Activated naive CD4-positive, alpha-beta T cell treated with anti-CD3 and anti-CD28 coated beads, Interleukin-2, amount 50 U/mL, for 24 hours (primary cell): ENCODE results near the gene GRIK2.

Experiments used
- H3K27ac Mint-ChIP-seq: one replicate; pipeline ENCODE4 v1.8.0; 2021; ENCODE audit warnings: mild to moderate bottlenecking, mixed read lengths
- H3K27me3 Mint-ChIP-seq: one replicate; pipeline ENCODE4 v1.8.0; 2021; ENCODE audit warnings: mixed read lengths
- H3K36me3 Mint-ChIP-seq: one replicate; pipeline ENCODE4 v1.8.0; 2021; ENCODE audit warnings: mixed read lengths
- H3K4me1 Mint-ChIP-seq: one replicate; pipeline ENCODE4 v1.8.0; 2021; ENCODE audit warnings: mixed read lengths
- H3K4me3 Mint-ChIP-seq: one replicate; pipeline ENCODE4 v1.8.0; 2021; ENCODE audit warnings: mild to moderate bottlenecking, mixed read lengths
- H3K9me3 Mint-ChIP-seq: one replicate; pipeline ENCODE4 v1.8.0; 2021; ENCODE audit warnings: mixed read lengths

GRIK2 gene

DNA sequence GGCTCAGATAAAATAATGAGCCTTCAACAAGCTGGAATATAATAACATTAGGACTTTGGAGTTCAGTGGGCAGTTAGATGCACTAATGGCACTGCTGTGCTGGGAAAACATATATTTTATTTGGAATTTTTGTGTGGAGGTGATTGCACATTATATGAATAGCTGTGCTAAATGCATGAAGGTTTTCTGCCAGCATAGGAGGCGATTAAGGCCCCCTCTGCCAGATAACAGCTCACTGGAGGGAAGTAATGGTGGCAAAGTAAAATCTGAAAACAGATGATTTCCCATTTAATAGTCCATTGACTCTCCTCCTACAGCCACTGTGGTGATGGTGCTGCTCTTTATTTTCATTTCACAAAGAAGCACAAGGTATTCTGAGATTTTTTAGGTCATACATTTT is 326.0 kb downstream of the GRIK2 start:
- Mint-ChIP-seq H3K4me3 (no peak overlapping the region), H3K4me1 (no peaks in the 10 kb centered on the region), H3K27me3 (no peaks in the 10 kb centered on the region), H3K27ac (no peak overlapping the region), H3K36me3 (no peaks in the 10 kb centered on the region), H3K9me3 (no peaks in the 10 kb centered on the region)

- Mint-ChIP-seq H3K27ac (no peak overlapping the region), H3K4me1 (no peaks in the 10 kb centered on the region), H3K27me3 (no peaks in the 10 kb centered on the region), H3K4me3 (no peak overlapping the region), H3K36me3 (no peaks in the 10 kb centered on the region), H3K9me3 (no peaks in the 10 kb centered on the region)
These were observed 329.0 kb downstream of the GRIK2 start for GRCh38 chr6:101722471-101722870.

DNA sequence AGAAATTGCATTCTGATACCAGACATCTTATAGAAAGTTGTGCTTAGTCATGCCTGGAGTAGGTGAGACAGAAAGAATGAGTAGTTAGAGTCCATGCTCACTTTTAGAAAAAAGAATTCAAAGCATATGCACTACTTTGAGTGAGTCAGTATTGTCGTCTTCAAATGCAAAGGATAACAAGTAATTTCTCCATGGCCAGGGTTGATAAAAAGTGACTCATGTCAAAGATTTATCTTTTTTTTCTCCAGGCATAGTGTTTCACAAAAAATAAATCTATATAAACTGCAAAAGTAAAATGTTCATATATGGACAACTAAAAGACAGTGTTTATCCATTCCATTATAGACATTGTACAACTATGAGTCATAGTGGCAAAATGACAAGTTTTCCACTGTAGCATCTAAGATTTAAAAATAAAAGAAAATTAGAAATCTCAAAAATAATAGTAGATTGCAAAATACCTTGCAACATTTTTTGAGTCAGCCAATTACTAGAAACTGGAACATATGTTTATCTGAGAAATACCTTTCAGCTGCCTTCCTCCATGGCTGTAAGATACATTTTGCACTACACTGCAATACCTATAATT is 329.6 kb downstream of the GRIK2 start:
- Mint-ChIP-seq H3K4me1 (no peaks in the 10 kb centered on the region), H3K4me3 (no peak overlapping the region), H3K9me3 (no peaks in the 10 kb centered on the region), H3K27me3 (no peaks in the 10 kb centered on the region), H3K36me3 (no peaks in the 10 kb centered on the region), H3K27ac (no peak overlapping the region)

DNA sequence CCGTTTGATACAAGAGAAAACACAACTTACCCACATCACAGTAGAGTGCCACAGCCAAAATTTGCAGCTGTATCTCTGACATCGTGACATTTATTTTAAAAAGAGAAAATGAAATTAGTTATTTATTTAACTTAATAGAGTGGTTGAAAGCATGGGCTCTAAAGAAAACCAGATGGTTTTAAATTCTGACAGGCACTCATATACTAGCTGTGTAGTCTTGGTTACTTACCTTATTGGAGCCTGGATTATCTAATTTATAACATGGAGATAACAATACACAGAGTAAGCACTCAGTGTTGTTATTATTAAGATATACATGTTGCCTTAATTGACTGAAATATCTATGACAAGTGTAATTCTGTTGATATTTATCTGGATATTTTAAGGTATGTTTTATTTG is 334.9 kb downstream of the GRIK2 start:
- peaks cover 6% of the 10 kb centered on the region for H3K9me3 Mint-ChIP-seq
- no peak overlapping the region for H3K4me3 Mint-ChIP-seq
- no peaks in the 10 kb centered on the region for H3K36me3 Mint-ChIP-seq
- no peak overlapping the region for H3K27ac Mint-ChIP-seq
- no peaks in the 10 kb centered on the region for H3K27me3 Mint-ChIP-seq
- peaks cover 4% of the 10 kb centered on the region for H3K4me1 Mint-ChIP-seq

DNA sequence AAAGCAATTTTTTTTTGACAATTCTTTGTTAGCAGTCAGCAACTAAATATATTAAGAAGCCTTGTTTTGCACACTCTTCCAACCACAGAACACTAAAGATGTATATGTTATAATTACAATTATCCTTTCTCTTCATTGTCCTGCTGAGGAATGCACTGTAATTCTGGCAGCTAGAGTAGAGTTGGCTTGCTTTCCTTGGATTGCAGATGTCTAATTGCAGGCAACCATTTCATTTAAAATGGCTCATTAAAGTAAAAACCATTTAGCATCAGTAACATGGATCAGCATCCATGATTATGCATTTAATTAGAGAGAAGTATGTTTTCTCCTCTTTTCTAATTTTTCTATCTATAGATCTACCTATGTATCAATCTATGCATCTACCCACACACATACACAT is 335.4 kb downstream of the GRIK2 start:
- Mint-ChIP-seq H3K27ac (no peak overlapping the region), H3K4me3 (no peak overlapping the region), H3K9me3 (peaks cover 6% of the 10 kb centered on the region), H3K4me1 (peaks cover 4% of the 10 kb centered on the region), H3K36me3 (no peaks in the 10 kb centered on the region), H3K27me3 (no peaks in the 10 kb centered on the region)

- Mint-ChIP-seq H3K27ac (no peak overlapping the region), H3K36me3 (no peaks in the 10 kb centered on the region), H3K4me1 (peaks cover 4% of the 10 kb centered on the region), H3K27me3 (no peaks in the 10 kb centered on the region), H3K4me3 (no peak overlapping the region), H3K9me3 (peaks cover 13% of the 10 kb centered on the region)
These were observed 337.4 kb downstream of the GRIK2 start for GRCh38 chr6:101730954-101731353.

DNA sequence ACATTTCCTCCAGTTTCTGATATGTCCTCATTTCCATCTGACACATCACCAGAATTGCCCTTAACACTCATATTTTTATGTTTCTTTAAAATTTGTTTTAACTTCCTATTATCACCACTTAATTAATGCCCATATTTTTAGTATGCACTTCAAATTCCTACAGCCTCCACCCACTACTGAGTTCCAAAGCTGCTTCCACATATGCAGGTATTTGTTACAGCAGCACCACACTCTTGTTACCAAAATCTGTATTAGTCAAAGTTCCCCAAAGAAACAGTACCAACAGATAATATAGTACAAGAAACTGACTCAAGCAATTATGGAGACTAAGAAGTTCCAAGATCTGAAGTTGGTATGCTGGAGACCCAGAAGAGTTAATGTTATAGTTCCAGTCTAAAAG is 340.4 kb downstream of the GRIK2 start:
- H3K9me3 Mint-ChIP-seq: peaks cover 13% of the 10 kb centered on the region
- H3K36me3 Mint-ChIP-seq: no peaks in the 10 kb centered on the region
- peaks cover 4% of the 10 kb centered on the region for H3K4me1 Mint-ChIP-seq
- H3K4me3 Mint-ChIP-seq: no peak overlapping the region
- no peak overlapping the region for H3K27ac Mint-ChIP-seq
- H3K27me3 Mint-ChIP-seq: no peaks in the 10 kb centered on the region

DNA sequence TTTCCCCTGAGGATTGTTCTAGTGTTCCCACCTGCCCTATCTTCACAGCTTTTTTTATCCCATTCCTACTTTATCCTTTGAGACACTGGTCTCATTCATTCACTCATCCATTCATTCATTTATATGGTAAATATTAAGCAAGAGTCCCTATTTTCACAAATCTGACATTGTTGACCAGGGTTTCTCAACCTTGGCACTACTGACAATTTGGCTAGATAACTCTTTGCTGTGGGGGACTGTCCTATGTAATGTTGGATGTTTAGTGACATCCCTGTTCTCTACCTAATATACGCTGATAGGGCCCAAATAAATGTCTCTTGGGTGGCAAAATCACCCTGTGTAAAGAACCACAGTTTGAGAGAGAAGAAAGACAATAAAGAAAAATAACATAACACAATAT is 345.0 kb downstream of the GRIK2 start:
- H3K4me1 Mint-ChIP-seq: no peaks in the 10 kb centered on the region
- no peak overlapping the region for H3K27ac Mint-ChIP-seq
- no peaks in the 10 kb centered on the region for H3K36me3 Mint-ChIP-seq
- no peaks in the 10 kb centered on the region for H3K27me3 Mint-ChIP-seq
- peaks cover 7% of the 10 kb centered on the region for H3K9me3 Mint-ChIP-seq
- H3K4me3 Mint-ChIP-seq: no peak overlapping the region

DNA sequence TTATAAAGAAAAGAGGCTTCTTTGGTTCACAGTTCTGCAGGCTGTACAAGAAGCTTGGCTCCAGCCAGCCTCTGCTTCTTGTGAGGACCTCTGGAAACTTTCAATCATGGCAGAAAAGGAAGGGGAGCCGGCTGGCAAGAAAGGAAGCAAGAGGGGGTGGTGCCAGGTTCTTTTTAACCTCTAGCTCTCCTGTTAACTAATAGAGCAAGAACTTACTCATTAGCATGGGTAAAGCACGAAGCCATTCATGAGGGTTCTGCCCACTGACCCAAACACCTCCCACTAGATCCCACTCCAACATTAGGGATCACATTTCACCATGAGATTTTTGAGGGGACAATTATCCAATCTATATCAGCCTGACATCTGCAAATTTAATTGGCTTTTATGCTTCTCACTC is 347.1 kb downstream of the GRIK2 start:
- no peaks in the 10 kb centered on the region for H3K9me3 Mint-ChIP-seq
- H3K27me3 Mint-ChIP-seq: no peaks in the 10 kb centered on the region
- no peak overlapping the region for H3K4me3 Mint-ChIP-seq
- no peaks in the 10 kb centered on the region for H3K36me3 Mint-ChIP-seq
- no peak overlapping the region for H3K27ac Mint-ChIP-seq
- H3K4me1 Mint-ChIP-seq: no peaks in the 10 kb centered on the region

- H3K27me3 Mint-ChIP-seq: no peaks in the 10 kb centered on the region
- H3K27ac Mint-ChIP-seq: no peak overlapping the region
- no peaks in the 10 kb centered on the region for H3K4me1 Mint-ChIP-seq
- no peak overlapping the region for H3K4me3 Mint-ChIP-seq
- no peaks in the 10 kb centered on the region for H3K9me3 Mint-ChIP-seq
- H3K36me3 Mint-ChIP-seq: no peaks in the 10 kb centered on the region
These were observed 348.1 kb downstream of the GRIK2 start for GRCh38 chr6:101741474-101742171.

DNA sequence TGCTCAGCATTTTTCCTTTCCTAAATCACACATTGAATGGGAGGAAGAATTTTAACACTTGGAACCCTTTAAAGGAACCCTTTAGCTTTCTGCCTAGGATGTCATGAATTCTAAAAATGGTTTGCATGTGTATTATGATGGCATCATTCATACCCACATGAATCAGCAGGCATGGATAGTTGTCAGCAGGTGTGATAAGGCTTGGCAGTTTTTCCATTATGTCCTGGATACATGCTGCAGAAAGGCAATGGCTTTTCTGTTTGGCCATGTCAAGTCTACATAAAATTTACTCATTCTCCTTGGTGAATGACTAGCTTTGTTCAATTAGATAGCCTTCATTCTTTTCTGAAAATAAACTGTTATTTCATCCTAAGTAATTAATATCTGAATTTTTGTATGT is 353.7 kb downstream of the GRIK2 start:
- H3K4me3 Mint-ChIP-seq: no peak overlapping the region
- H3K4me1 Mint-ChIP-seq: no peaks in the 10 kb centered on the region
- H3K27me3 Mint-ChIP-seq: no peaks in the 10 kb centered on the region
- no peaks in the 10 kb centered on the region for H3K36me3 Mint-ChIP-seq
- H3K9me3 Mint-ChIP-seq: no peaks in the 10 kb centered on the region
- no peak overlapping the region for H3K27ac Mint-ChIP-seq

DNA sequence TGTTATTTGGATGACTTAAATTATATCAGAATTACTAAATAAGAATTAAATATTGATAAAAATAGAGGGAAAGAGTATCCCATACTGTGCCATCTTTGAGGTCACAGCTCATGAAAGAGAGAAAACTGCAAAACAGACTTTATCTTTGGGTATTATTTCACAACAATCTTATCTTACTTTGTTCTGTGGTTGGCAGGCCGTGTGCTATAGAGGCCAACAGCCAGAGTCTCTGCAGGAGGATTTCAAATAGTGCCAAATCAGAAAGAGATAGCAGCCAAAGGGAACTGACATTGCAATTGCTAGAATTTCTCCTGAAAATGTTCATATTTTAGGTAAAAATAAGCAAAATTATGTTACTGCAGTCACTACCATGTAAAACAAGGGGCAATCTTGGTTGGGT is 354.2 kb downstream of the GRIK2 start:
- no peaks in the 10 kb centered on the region for H3K27me3 Mint-ChIP-seq
- H3K9me3 Mint-ChIP-seq: no peaks in the 10 kb centered on the region
- H3K4me1 Mint-ChIP-seq: no peaks in the 10 kb centered on the region
- no peaks in the 10 kb centered on the region for H3K36me3 Mint-ChIP-seq
- no peak overlapping the region for H3K4me3 Mint-ChIP-seq
- H3K27ac Mint-ChIP-seq: no peak overlapping the region

DNA sequence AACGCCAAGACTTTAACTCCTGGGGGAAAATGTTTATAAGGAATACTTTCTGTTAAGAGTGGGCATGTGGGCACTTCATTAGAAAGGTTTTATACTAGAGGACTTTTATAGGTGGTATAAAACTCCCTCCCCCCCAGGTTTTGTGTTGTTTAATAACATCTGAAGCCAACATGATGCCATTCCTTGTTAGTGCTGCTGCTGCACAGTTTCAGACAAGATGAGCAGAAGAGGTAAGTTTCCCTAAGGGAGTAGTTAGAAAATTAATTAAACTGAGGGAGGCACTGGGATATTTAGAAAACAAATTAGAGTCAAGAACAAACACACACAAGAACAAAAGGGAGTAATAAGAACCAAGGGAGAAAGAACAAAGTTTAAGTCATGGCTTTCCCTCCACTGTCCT is 362.4 kb downstream of the GRIK2 start:
- H3K4me1 Mint-ChIP-seq: no peaks in the 10 kb centered on the region

GRCh38 chr6:101758368-101758767 is 364.9 kb downstream of the GRIK2 start:
- Mint-ChIP-seq H3K36me3 (no peaks in the 10 kb centered on the region), H3K9me3 (no peaks in the 10 kb centered on the region), H3K27me3 (no peaks in the 10 kb centered on the region), H3K4me3 (no peak overlapping the region), H3K27ac (no peak overlapping the region), H3K4me1 (no peaks in the 10 kb centered on the region)

More for the DNA sequence above, 362.4 kb downstream of the GRIK2 start:
- no peak overlapping the region for H3K4me3 Mint-ChIP-seq
- H3K9me3 Mint-ChIP-seq: no peaks in the 10 kb centered on the region
- no peaks in the 10 kb centered on the region for H3K36me3 Mint-ChIP-seq
- H3K27me3 Mint-ChIP-seq: no peaks in the 10 kb centered on the region
- H3K27ac Mint-ChIP-seq: no peak overlapping the region

GRCh38 chr6:101760843-101761621 is 367.5 kb downstream of the GRIK2 start:
- Mint-ChIP-seq H3K27ac (no peak overlapping the region), H3K27me3 (no peaks in the 10 kb centered on the region), H3K36me3 (no peaks in the 10 kb centered on the region), H3K9me3 (no peaks in the 10 kb centered on the region), H3K4me3 (no peak overlapping the region), H3K4me1 (no peaks in the 10 kb centered on the region)

DNA sequence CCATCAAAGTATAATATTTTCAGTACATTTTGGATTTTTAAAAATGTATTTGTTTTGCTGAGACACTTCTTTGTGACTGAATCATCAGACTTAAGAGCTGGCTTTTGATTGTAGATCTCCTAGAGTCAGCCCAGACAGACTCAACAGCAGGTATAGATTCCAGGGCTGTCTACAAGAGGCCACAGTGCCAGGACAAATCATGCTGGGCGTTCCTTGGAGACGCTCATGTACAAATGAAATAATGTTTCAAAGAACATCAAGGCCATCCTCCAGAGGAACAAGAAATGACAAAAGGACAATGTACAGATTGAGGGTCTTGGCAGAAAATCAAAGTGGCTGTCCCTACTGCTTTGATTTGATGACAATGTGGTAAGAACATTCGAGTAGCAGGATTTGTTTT is 369.3 kb downstream of the GRIK2 start:
- no peaks in the 10 kb centered on the region for H3K36me3 Mint-ChIP-seq
- H3K27ac Mint-ChIP-seq: no peak overlapping the region
- H3K4me3 Mint-ChIP-seq: no peak overlapping the region
- no peaks in the 10 kb centered on the region for H3K27me3 Mint-ChIP-seq
- no peaks in the 10 kb centered on the region for H3K9me3 Mint-ChIP-seq
- no peaks in the 10 kb centered on the region for H3K4me1 Mint-ChIP-seq
